GM23248 (cell line): ENCODE data around the gene UQCRQ.

Experiments
- EZH2 ChIP-seq: fragments of 200-600 bp; sonication (generic); IDR thresholded peaks from 2 replicates; pipeline ENCODE4 v1.6.1; 2018; ENCODE audit warnings: antibody characterized with exemption, mild to moderate bottlenecking; ENCODE audit not compliant: insufficient read depth, poor library complexity, severe bottlenecking
- EZH2phosphoT487 ChIP-seq: fragments of 200-600 bp; sonication (generic); IDR thresholded peaks from 2 replicates; pipeline ENCODE4 v1.6.1; 2018; ENCODE audit warnings: antibody characterized with exemption, moderate library complexity, mild to moderate bottlenecking, low read depth; ENCODE audit not compliant: insufficient read depth

- no peak for TF ChIP-seq EZH2phosphoT487
- TF ChIP-seq EZH2 = no peak
These were observed 24.4 kb downstream of the UQCRQ start for GRCh38 chr5:132890817-132891216.
